SK-N-SH (cell line): ENCODE data around the gene SDK1. TPM values are rescaled to one million over a fixed set of nuclear protein-coding genes. Genes with fewer than 3 reads are reported as not detected.

Source experiments
- CTCF ChIA-PET: fragments of 300-600, 350-600 bp; formaldehyde crosslinking; extraction: SDS; loops from one replicate; lab custom pipeline; 2021; lab: Yijun Ruan, JAX
- POLR2A ChIA-PET: fragments of 350-600 bp; sonication (Branson Sonifier 250); formaldehyde crosslinking; extraction: SDS; loops from one replicate; lab custom pipeline; 2020; ENCODE audit warnings: antibody characterized with exemption, inconsistent platforms; lab: Yijun Ruan, JAX
- DNase-seq: peaks from one replicate; pipeline ENCODE4 v3.0.0; 2012
- H2AFZ ChIP-seq: fragments of 200-600 bp; sonication (generic); 2 replicates; pipeline ENCODE4 v1.8.1; 2016; ENCODE audit warnings: antibody characterized with exemption, mild to moderate bottlenecking, low read depth
- H3F3A ChIP-seq: fragments of 200-600 bp; sonication (generic); replicated peaks from 2 replicates; pipeline ENCODE3; 2016; ENCODE audit warnings: antibody characterized with exemption, mild to moderate bottlenecking; ENCODE audit not compliant: insufficient read depth
- H3K27ac ChIP-seq, 2 experiments: fragments of 200-500 bp in 1 of 2; fragments of 200-600 bp in 1 of 2; sonication (Bioruptor generic) in 1 of 2; sonication (generic), shearing (Covaris generic) in 1 of 2; 2 replicates each; pipeline versions ENCODE4 v1.5.1 to v1.6.1; 2014 to 2016; ENCODE audit warnings: low read depth in 2 of 2, inconsistent platforms in 1 of 2, low read length in 1 of 2, mild to moderate bottlenecking in 1 of 2, mixed read lengths in 1 of 2
- H3K27me3 ChIP-seq: fragments of 200-600 bp; sonication (generic), shearing (Covaris generic); 2 replicates; pipeline ENCODE4 v1.6.1; 2016; ENCODE audit warnings: mixed run types; ENCODE audit not compliant: insufficient read depth
- H3K36me3 ChIP-seq, 2 experiments: fragments of 200-500 bp in 1 of 2; fragments of 200-600 bp in 1 of 2; sonication (Bioruptor generic) in 1 of 2; sonication (generic) in 1 of 2; replicated peaks in 1 of 2; 2 replicates each; pipeline versions ENCODE3 to v1.5.1; 2014 to 2016; ENCODE audit warnings: low read length in 1 of 2, mild to moderate bottlenecking in 1 of 2; ENCODE audit not compliant: insufficient read depth in 2 of 2, control insufficient read depth in 1 of 2
- H3K4me1 ChIP-seq, 2 experiments: fragments of 200-500 bp in 1 of 2; fragments of 200-600 bp in 1 of 2; sonication (Bioruptor generic) in 1 of 2; sonication (generic), shearing (Covaris generic) in 1 of 2; 2 replicates each; pipeline versions ENCODE4 v1.5.1 to v1.6.1; 2014 to 2016; ENCODE audit warnings: low read depth in 1 of 2, low read length in 1 of 2, mixed run types in 1 of 2; ENCODE audit not compliant: insufficient read depth in 2 of 2, control insufficient read depth in 1 of 2
- H3K4me2 ChIP-seq: fragments of 200-600 bp; sonication (generic), shearing (Covaris generic); 2 replicates; pipeline ENCODE4 v1.6.1; 2017; ENCODE audit warnings: mixed run types
- H3K4me3 ChIP-seq, 2 experiments: fragments of 200-500 bp in 1 of 2; fragments of 200-600 bp in 1 of 2; sonication (Bioruptor generic) in 1 of 2; sonication (generic), shearing (Covaris generic) in 1 of 2; 2 replicates each; pipeline versions ENCODE4 v1.5.1 to v1.8.1; 2014 to 2016; ENCODE audit warnings: low read depth in 2 of 2, inconsistent platforms in 1 of 2, low read length in 1 of 2, mild to moderate bottlenecking in 1 of 2, mixed read lengths in 1 of 2, moderate library complexity in 1 of 2
- H3K79me2 ChIP-seq: fragments of 200-600 bp; sonication (generic); 2 replicates; pipeline ENCODE4 v1.8.1; 2017; ENCODE audit warnings: mild to moderate bottlenecking; ENCODE audit not compliant: insufficient read depth
- H3K9ac ChIP-seq: fragments of 200-600 bp; sonication (generic); 2 replicates; pipeline ENCODE4 v1.6.1; 2017; ENCODE audit warnings: mixed run types
- H3K9me2 ChIP-seq: fragments of 200-600 bp; sonication (generic); 2 replicates; pipeline ENCODE4 v1.6.1; 2017; ENCODE audit warnings: mixed run types
- H3K9me3 ChIP-seq: fragments of 200-600 bp; sonication (generic); 2 replicates; pipeline ENCODE4 v1.6.1; 2017; ENCODE audit warnings: mixed run types, mild to moderate bottlenecking, moderate library complexity
- H4K20me1 ChIP-seq: fragments of 200-600 bp; sonication (generic); 2 replicates; pipeline ENCODE4 v1.6.1; 2017; ENCODE audit warnings: mild to moderate bottlenecking, mixed run types; ENCODE audit not compliant: insufficient read depth
- CHD2 ChIP-seq: fragments of 150-350 bp; IDR thresholded peaks from 2 replicates; pipeline ENCODE4 v1.6.1; 2018; ENCODE audit warnings: low read length; ENCODE audit not compliant: partially characterized antibody
- ELF1 ChIP-seq: IDR thresholded peaks from 2 replicates; pipeline ENCODE4 v1.4.0; 2012
- EP300 ChIP-seq, 2 experiments: IDR thresholded peaks; 2 replicates each; pipeline versions ENCODE4 v1.4.0 to v1.6.1; 2012; ENCODE audit warnings: borderline replicate concordance in 1 of 2, low read depth in 1 of 2, low read length in 1 of 2
- FOXM1 ChIP-seq: IDR thresholded peaks from 2 replicates; pipeline ENCODE4 v1.4.0; 2012; ENCODE audit warnings: low read depth, mild to moderate bottlenecking
- NFIC ChIP-seq: IDR thresholded peaks from 2 replicates; pipeline ENCODE4 v1.4.0; 2012; ENCODE audit warnings: borderline replicate concordance
- NRF1 ChIP-seq: IDR thresholded peaks from 2 replicates; pipeline ENCODE4 v1.6.1; 2012; ENCODE audit warnings: low read depth, mild to moderate bottlenecking, low read length
- RXRA ChIP-seq: IDR thresholded peaks from 2 replicates; pipeline ENCODE4 v1.4.0; 2012; ENCODE audit warnings: low read depth, mild to moderate bottlenecking, borderline replicate concordance
- SIN3A ChIP-seq: IDR thresholded peaks from 2 replicates; pipeline ENCODE4 v1.6.1; 2012; ENCODE audit warnings: low read depth, mild to moderate bottlenecking, low read length, moderate library complexity, borderline replicate concordance
- SMC3 ChIP-seq: IDR thresholded peaks from 2 replicates; pipeline ENCODE4 v1.6.1; 2012; ENCODE audit warnings: low read depth, low read length, improper control_type of control experiment
- TEAD4 ChIP-seq: IDR thresholded peaks from 2 replicates; pipeline ENCODE4 v1.4.0; 2012; ENCODE audit warnings: mild to moderate bottlenecking, borderline replicate concordance; ENCODE audit not compliant: insufficient read depth
- WGBS: methylation state at CpG from one replicate; pipeline ENCODE4 v1.1.6; 2017; ENCODE audit warnings: low lambda C conversion rate; 5-methylcytosine and 5-hydroxymethylcytosine counted together
- polyA plus RNA-seq, 3 experiments: library from polyadenylated mRNA; depleted of rRNA; stranded (reverse); fragments of >200 nt; gene quantifications; 2 replicates each; pipeline ENCODE4 v1.2.3, GENCODE V29; 2012
- TF ChIP-seq, protein P1 (sequence below): IDR thresholded peaks from 2 replicates; pipeline ENCODE4 v1.4.0; 2012; ENCODE audit warnings: low read depth
- TF ChIP-seq, protein P2 (sequence below): IDR thresholded peaks from 2 replicates; pipeline ENCODE4 v1.6.1; 2012; ENCODE audit warnings: mild to moderate bottlenecking, low read depth, low read length, moderate library complexity
- TF ChIP-seq, protein P3 (sequence below): fragments of 150-350 bp; IDR thresholded peaks from 2 replicates; pipeline ENCODE4 v1.6.1; 2017; ENCODE audit warnings: antibody characterized with exemption, low read length, low read depth, borderline replicate concordance

Gene SDK1
- polyA plus RNA-seq, 1 of the 3 experiments (the other 2 are of a cell fraction), result 1.2 TPM

DNA sequence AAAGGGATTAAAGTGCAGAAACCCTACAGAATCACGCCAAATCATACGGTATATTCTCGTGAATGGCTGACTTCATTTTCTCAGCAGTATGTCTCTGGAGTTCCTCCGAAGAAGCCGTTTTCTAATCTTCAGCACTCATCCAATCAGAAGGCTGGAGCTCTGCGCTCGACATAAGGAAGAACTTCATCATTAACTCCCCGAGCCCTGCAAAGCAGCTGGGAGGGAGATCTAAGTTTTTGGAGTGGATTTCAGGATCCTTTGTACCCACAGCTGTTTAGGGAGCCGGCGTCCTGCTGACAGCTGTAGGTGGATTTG, 40.7 kb upstream of the SDK1 start (continued):
- TF ChIP-seq SMC3 (no peak), SIN3A (no peak), NFIC (no peak)
- TF ChIP-seq, protein P1, sequence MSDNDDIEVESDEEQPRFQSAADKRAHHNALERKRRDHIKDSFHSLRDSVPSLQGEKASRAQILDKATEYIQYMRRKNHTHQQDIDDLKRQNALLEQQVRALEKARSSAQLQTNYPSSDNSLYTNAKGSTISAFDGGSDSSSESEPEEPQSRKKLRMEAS, result no peak
- TF ChIP-seq, all 33 proteins: peak for 0

DNA sequence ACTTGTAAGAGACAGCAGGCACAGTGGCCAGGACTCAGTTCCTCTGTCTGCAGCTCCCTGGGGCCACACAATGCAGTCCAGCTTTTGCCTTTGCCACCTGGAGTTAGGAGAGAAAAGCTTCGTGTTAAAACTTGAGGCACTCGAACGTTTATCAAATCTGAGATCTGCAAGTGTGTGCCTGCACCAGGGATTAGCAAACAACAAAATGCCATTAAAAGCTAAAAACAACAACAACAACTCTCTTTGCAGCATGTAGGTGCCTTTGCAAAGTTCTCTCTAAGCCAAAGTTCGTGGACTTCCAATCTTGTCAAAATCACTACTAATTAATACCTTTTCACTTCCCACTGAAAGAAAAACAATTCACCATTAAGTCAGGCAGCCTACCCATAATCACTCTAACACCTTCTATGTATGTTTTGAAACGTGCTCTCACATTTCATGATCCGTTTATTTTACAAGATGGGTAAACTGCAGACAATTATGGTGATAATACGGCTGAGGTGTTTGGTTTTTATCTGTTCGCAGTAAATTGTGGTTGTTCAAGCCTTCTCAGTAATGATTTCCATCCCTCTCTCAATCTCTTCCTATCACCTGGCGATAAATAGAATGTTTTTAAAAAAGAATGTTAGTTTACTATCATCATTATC, 36.2 kb upstream of the SDK1 start:
- no peak overlapping the region for H3K4me3 ChIP-seq
- H3K9ac ChIP-seq, result no peak overlapping the region
- H4K20me1 ChIP-seq, result no peaks in the 10 kb centered on the region
- H3K36me3 ChIP-seq, result no peaks in the 10 kb centered on the region
- 19% methylated on average over 9 of the region's 9 CpGs for WGBS
- no peaks in the 10 kb centered on the region for H3F3A ChIP-seq
- ChIA-PET POLR2A (no interaction called here), CTCF (interaction anchor here (1.5 to 2.2 kb wide), 2 partner anchors 9 to 38 kb away, joined by 5 read pairs; no protein-coding TSS in a partner anchor)
- DNase-seq, result no peak
- no peaks in the 10 kb centered on the region for H3K9me2 ChIP-seq
- H3K27ac ChIP-seq, result no peak overlapping the region
- TF ChIP-seq NRF1, result no peak
- no peak for TF ChIP-seq ELF1
- no peak for TF ChIP-seq RXRA
- TF ChIP-seq SMC3, result no peak
- TF ChIP-seq CHD2, result no peak
- TF ChIP-seq TEAD4, result no peak
- TF ChIP-seq, protein P2, sequence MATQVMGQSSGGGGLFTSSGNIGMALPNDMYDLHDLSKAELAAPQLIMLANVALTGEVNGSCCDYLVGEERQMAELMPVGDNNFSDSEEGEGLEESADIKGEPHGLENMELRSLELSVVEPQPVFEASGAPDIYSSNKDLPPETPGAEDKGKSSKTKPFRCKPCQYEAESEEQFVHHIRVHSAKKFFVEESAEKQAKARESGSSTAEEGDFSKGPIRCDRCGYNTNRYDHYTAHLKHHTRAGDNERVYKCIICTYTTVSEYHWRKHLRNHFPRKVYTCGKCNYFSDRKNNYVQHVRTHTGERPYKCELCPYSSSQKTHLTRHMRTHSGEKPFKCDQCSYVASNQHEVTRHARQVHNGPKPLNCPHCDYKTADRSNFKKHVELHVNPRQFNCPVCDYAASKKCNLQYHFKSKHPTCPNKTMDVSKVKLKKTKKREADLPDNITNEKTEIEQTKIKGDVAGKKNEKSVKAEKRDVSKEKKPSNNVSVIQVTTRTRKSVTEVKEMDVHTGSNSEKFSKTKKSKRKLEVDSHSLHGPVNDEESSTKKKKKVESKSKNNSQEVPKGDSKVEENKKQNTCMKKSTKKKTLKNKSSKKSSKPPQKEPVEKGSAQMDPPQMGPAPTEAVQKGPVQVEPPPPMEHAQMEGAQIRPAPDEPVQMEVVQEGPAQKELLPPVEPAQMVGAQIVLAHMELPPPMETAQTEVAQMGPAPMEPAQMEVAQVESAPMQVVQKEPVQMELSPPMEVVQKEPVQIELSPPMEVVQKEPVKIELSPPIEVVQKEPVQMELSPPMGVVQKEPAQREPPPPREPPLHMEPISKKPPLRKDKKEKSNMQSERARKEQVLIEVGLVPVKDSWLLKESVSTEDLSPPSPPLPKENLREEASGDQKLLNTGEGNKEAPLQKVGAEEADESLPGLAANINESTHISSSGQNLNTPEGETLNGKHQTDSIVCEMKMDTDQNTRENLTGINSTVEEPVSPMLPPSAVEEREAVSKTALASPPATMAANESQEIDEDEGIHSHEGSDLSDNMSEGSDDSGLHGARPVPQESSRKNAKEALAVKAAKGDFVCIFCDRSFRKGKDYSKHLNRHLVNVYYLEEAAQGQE, result no peak
- TF ChIP-seq, protein P3, sequence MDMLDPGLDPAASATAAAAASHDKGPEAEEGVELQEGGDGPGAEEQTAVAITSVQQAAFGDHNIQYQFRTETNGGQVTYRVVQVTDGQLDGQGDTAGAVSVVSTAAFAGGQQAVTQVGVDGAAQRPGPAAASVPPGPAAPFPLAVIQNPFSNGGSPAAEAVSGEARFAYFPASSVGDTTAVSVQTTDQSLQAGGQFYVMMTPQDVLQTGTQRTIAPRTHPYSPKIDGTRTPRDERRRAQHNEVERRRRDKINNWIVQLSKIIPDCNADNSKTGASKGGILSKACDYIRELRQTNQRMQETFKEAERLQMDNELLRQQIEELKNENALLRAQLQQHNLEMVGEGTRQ, result no peak
- TF ChIP-seq EP300 (IDR thresholded peaks at IDR 0.05; ENCODE audit: borderline replicate concordance in 1 of 2, low read depth in 1 of 2, low read length in 1 of 2), result no peak
- TF ChIP-seq FOXM1, result no peak
- peaks cover 0 to 8% of the 10 kb centered on the region in 2 experiments; a peak in 2 of 4 replicates for H3K4me1 ChIP-seq
- no peak overlapping the region for H3K4me2 ChIP-seq
- H2AFZ ChIP-seq, result no peak overlapping the region
- H3K9me3 ChIP-seq, result no peaks in the 10 kb centered on the region
- no peaks in the 10 kb centered on the region for H3K79me2 ChIP-seq
- no peaks in the 10 kb centered on the region for H3K27me3 ChIP-seq
